Gastroesophageal sphincter (tissue), 3 donors: ENCODE measurements around the gene GSC2.

Experiments used
- CTCF ChIP-seq, 4 experiments: fragments of 200-600 bp in 2 of 4; fragments of 450-650 bp in 2 of 4; sonication (generic) in 1 of 4; IDR thresholded peaks; one replicate each; pipeline ENCODE4 v1.5.1; 2017 to 2019; ENCODE audit warnings: antibody characterized with exemption in 4 of 4, mild to moderate bottlenecking in 2 of 4, moderate library complexity in 2 of 4
- POLR2A ChIP-seq, 2 donors: fragments of 450-650 bp; IDR thresholded peaks; one replicate each; pipeline ENCODE4 v1.6.1; 2017; ENCODE audit warnings: antibody characterized with exemption in 2 of 2, mild to moderate bottlenecking in 2 of 2, moderate library complexity in 1 of 2
- POLR2AphosphoS5 ChIP-seq: sonication (generic); formaldehyde crosslinking; IDR thresholded peaks from one replicate; pipeline ENCODE4 v1.6.1; 2017; ENCODE audit warnings: antibody characterized with exemption

DNA sequence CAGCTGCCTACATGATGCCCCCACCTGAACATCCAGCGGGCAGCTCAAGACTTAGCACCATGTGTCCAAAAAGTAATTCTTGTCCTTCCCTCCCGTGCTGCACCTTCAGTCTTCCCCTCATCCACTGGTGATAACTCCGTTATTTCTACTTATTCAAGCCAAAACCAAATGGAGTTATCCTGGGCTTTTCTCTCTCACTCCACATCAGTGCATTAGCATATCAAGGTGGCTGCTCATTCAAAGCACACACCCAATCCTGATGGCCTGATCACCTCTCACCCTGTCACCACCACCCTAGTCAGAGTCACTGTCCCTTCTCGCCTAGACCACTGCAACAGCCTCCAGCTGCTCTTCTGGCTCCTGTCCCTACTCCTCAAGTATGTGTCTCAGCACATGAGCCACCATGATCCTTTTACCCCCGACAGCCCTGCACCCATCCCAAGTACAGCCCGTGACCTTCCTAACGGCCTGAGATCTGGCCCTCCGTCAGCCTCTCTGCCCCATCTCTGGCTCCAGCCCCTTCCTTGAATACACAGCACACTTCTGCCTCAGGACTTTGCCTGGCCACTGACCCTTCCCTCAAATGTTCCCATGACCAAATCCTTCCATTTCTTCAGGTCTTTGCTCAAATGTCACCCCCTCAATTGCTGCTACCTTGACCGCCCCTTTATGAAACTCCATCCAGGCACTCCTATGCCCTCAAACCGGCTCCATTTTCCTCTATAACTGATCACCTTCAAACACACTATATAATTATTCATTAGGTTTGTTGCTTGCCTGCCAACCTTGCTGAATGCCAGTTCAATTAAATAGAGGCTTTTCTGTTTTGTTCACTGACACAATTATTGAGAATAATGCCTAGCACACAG lies 48.1 kb upstream of the GSC2 start:
- TF ChIP-seq POLR2A (IDR thresholded peaks at IDR 0.05) (no peak), POLR2AphosphoS5 (no peak), CTCF (IDR thresholded peaks at IDR 0.05) (no peak)
